HCT116 (cell line): ENCODE results near the gene ZNF470. TPM values are rescaled to one million over a fixed set of nuclear protein-coding genes. Genes with fewer than 3 reads are reported as not detected.

Experiments
- ATAC-seq: fragments of 200-7000 bp; cut with Tn5 transposase; 2 replicates; pipeline ENCODE4 v1.9.1; 2020; ENCODE audit warnings: mild to moderate bottlenecking, moderate library complexity
- BruUV-seq: library from RNA; stranded (reverse); fragments of 400-500 nt; replicated peaks from 2 replicates; lab custom pipeline; 2021; lab: Mats Ljungman, UMichigan
- CTCF ChIA-PET: fragments of 300-600 bp; sonication (Branson Sonifier 250); formaldehyde crosslinking; loops from one replicate; lab custom pipeline; 2021; ENCODE audit warnings: antibody characterized with exemption; lab: Charles Lee
- POLR2A ChIA-PET: fragments of 300-600, 350-600 bp; sonication (Branson Sonifier 250); formaldehyde crosslinking; loops from one replicate; lab custom pipeline; 2021; ENCODE audit warnings: antibody characterized with exemption; lab: Charles Lee
- RAD21 ChIA-PET, 2 experiments: fragments of 300-600 bp; sonication (Branson Sonifier 250); formaldehyde crosslinking; loops; one replicate each; lab custom pipeline; 2023; ENCODE audit warnings: low total read pairs in 2 of 2; ENCODE audit not compliant: uncharacterized antibody in 2 of 2, unreplicated experiment in 2 of 2, low non-redundant PET in 1 of 2; lab: Charles Lee
- DNase-seq: peaks from one replicate; pipeline ENCODE4 v3.0.0-alpha.2; 2010; ENCODE audit warnings: low read depth, low spot score
- H2AFZ ChIP-seq: fragments of 200-600 bp; shearing (Covaris generic), sonication (generic); 2 replicates; pipeline ENCODE4 v1.6.1; 2017; ENCODE audit warnings: low read depth, mixed run types, mixed read lengths, antibody characterized with exemption, low read length; ENCODE audit not compliant: poor library complexity, severe bottlenecking
- H3K27ac ChIP-seq: 2 replicates; pipeline ENCODE4 v1.5.1; 2012; ENCODE audit warnings: low read depth, low read length
- H3K27me3 ChIP-seq: fragments of 200-600 bp; sonication (generic); 2 replicates; pipeline ENCODE4 v1.6.1; 2016; ENCODE audit warnings: mixed run types, low read length, mixed read lengths; ENCODE audit not compliant: insufficient read depth
- H3K36me3 ChIP-seq, 2 experiments: fragments of 200-500 bp in 1 of 2; fragments of 200-600 bp in 1 of 2; sonication (Bioruptor generic) in 1 of 2; sonication (generic) in 1 of 2; 2 replicates each; pipeline versions ENCODE4 v1.5.1 to v1.6.1; 2014 to 2016; ENCODE audit warnings: low read length in 2 of 2, inconsistent platforms in 1 of 2, mixed read lengths in 1 of 2, mixed run types in 1 of 2; ENCODE audit not compliant: insufficient read depth in 2 of 2, control insufficient read depth in 1 of 2
- H3K4me1 ChIP-seq, 2 experiments: fragments of 200-600 bp in 1 of 2; sonication (generic) in 1 of 2; 2 replicates each; pipeline versions ENCODE4 v1.5.1 to v1.6.1; 2012 to 2017; ENCODE audit warnings: low read length in 2 of 2, inconsistent platforms in 1 of 2, mild to moderate bottlenecking in 1 of 2, mixed read lengths in 1 of 2, mixed run types in 1 of 2, moderate library complexity in 1 of 2; ENCODE audit not compliant: insufficient read depth in 2 of 2, control insufficient read depth in 1 of 2
- H3K4me2 ChIP-seq: fragments of 200-600 bp; sonication (generic); 2 replicates; pipeline ENCODE4 v1.6.1; 2017; ENCODE audit warnings: mixed run types, low read length, mixed read lengths
- H3K4me3 ChIP-seq, 2 experiments: fragments of 200-600 bp in 1 of 2; sonication (generic) in 1 of 2; replicated peaks in 1 of 2; 2 replicates each; pipeline ENCODE4 v1.5.1; 2011 to 2016; ENCODE audit warnings: low read length in 2 of 2, control low read depth in 1 of 2, low read depth in 1 of 2, mild to moderate bottlenecking in 1 of 2, mixed read lengths in 1 of 2, mixed run types in 1 of 2
- H3K79me2 ChIP-seq: fragments of 200-600 bp; sonication (generic); 2 replicates; pipeline ENCODE4 v1.6.1; 2017; ENCODE audit warnings: mild to moderate bottlenecking, mixed run types, low read length, moderate library complexity, mixed read lengths; ENCODE audit not compliant: insufficient read depth
- H3K9ac ChIP-seq: fragments of 200-600 bp; sonication (generic); 2 replicates; pipeline ENCODE4 v1.6.1; 2016; ENCODE audit warnings: low read length, mixed read lengths
- H3K9me2 ChIP-seq: fragments of 200-600 bp; sonication (generic), shearing (Covaris generic); 2 replicates; pipeline ENCODE4 v1.6.1; 2017; ENCODE audit warnings: mixed run types, mild to moderate bottlenecking, moderate library complexity; ENCODE audit not compliant: insufficient read depth
- H3K9me3 ChIP-seq, 2 experiments: fragments of 200-500 bp in 1 of 2; fragments of 200-600 bp in 1 of 2; sonication (Bioruptor generic) in 1 of 2; sonication (generic) in 1 of 2; 2 replicates each; pipeline ENCODE4 v1.6.1; 2014 to 2017; ENCODE audit warnings: low read length in 2 of 2, mixed read lengths in 2 of 2, inconsistent platforms in 1 of 2, low read depth in 1 of 2, mild to moderate bottlenecking in 1 of 2, mixed run types in 1 of 2, moderate library complexity in 1 of 2; ENCODE audit not compliant: control insufficient read depth in 1 of 2, insufficient read depth in 1 of 2
- H4K20me1 ChIP-seq: fragments of 200-600 bp; sonication (generic), shearing (Covaris generic); 2 replicates; pipeline ENCODE4 v1.6.1; 2017; ENCODE audit warnings: mixed run types, mild to moderate bottlenecking, moderate library complexity; ENCODE audit not compliant: insufficient read depth
- CBX3 ChIP-seq: IDR thresholded peaks from 2 replicates; pipeline ENCODE4 v1.6.1; 2012; ENCODE audit warnings: low read depth
- EGR1 ChIP-seq: IDR thresholded peaks from 2 replicates; pipeline ENCODE4 v1.6.1; 2012; ENCODE audit warnings: low read depth
- EZH2phosphoT487 ChIP-seq: fragments of 200-600 bp; IDR thresholded peaks from 2 replicates; pipeline ENCODE4 v1.6.1; 2018; ENCODE audit warnings: antibody characterized with exemption, borderline replicate concordance
- FOSL1 ChIP-seq: IDR thresholded peaks from 2 replicates; pipeline ENCODE4 v1.6.1; 2012; ENCODE audit warnings: low read depth
- JUND ChIP-seq: IDR thresholded peaks from 2 replicates; pipeline ENCODE4 v1.6.1; 2012
- POLR2A ChIP-seq: IDR thresholded peaks from 2 replicates; pipeline ENCODE4 v1.7.0; 2011; ENCODE audit warnings: borderline replicate concordance; ENCODE audit not compliant: insufficient read depth, insufficient read length; ENCODE audit errors: extremely low read depth
- POLR2AphosphoS5 ChIP-seq: IDR thresholded peaks from 2 replicates; pipeline ENCODE4 v1.6.1; 2011; ENCODE audit warnings: mild to moderate bottlenecking, low read depth, low read length, moderate library complexity
- REST ChIP-seq: IDR thresholded peaks from 2 replicates; pipeline ENCODE4 v1.6.1; 2012; ENCODE audit warnings: low read depth
- TCF7L2 ChIP-seq: IDR thresholded peaks from 2 replicates; pipeline ENCODE4 v1.7.0; 2011; ENCODE audit warnings: borderline replicate concordance, inconsistent platforms; ENCODE audit not compliant: insufficient read depth, insufficient read length; ENCODE audit errors: extremely low read depth
- YY1 ChIP-seq: IDR thresholded peaks from 2 replicates; pipeline ENCODE4 v1.6.1; 2011; ENCODE audit warnings: low read length, low read depth, moderate library complexity, mild to moderate bottlenecking; ENCODE audit not compliant: insufficient replicate concordance; ENCODE audit errors: extremely low read depth
- ZFX ChIP-seq: fragments of 450-650 bp; IDR thresholded peaks from 2 replicates; pipeline ENCODE4 v1.6.1; 2017
- ZNF274 ChIP-seq: fragments of 200-500 bp; sonication (Bioruptor generic); IDR thresholded peaks from 2 replicates; pipeline ENCODE4 v1.6.1; 2014; ENCODE audit warnings: mild to moderate bottlenecking, low read depth, low read length, inconsistent platforms
- intact Hi-C: fragments of 100-400 bp; cut with micrococcal nuclease; formaldehyde crosslinking; loops from 2 replicates; pipeline ENCODE4 v1.10.0; 2022
- total RNA-seq: library from RNA; stranded (reverse); gene quantifications from one replicate; pipeline ENCODE4 v1.2.1, GENCODE V29; 2021; ENCODE audit not compliant: unreplicated experiment
- TF ChIP-seq, protein P1 (sequence below): IDR thresholded peaks from 2 replicates; pipeline ENCODE4 v1.6.1; 2012
- TF ChIP-seq, protein P2 (sequence below): IDR thresholded peaks from 2 replicates; pipeline ENCODE4 v1.6.1; 2011; ENCODE audit warnings: mild to moderate bottlenecking, low read length, moderate library complexity; ENCODE audit not compliant: insufficient replicate concordance; ENCODE audit errors: extremely low read depth
- TF ChIP-seq, protein P3 (sequence below), 3 experiments: fragments of 200-600 bp in 1 of 3; sonication (generic) in 1 of 3; IDR thresholded peaks in 2 of 3; conservative IDR thresholded peaks in 1 of 3; 2 replicates each; pipeline ENCODE4 v1.5.1; 2012 to 2017; ENCODE audit warnings: low read depth in 2 of 3, low read length in 2 of 3, antibody characterized with exemption in 1 of 3, borderline replicate concordance in 1 of 3, control low read depth in 1 of 3, mild to moderate bottlenecking in 1 of 3, mixed read lengths in 1 of 3, mixed run types in 1 of 3, moderate library complexity in 1 of 3; ENCODE audit not compliant: insufficient read depth in 1 of 3

The ZNF470 gene
- total RNA-seq, 1 experiment from 2014 or later = not detected

DNA sequence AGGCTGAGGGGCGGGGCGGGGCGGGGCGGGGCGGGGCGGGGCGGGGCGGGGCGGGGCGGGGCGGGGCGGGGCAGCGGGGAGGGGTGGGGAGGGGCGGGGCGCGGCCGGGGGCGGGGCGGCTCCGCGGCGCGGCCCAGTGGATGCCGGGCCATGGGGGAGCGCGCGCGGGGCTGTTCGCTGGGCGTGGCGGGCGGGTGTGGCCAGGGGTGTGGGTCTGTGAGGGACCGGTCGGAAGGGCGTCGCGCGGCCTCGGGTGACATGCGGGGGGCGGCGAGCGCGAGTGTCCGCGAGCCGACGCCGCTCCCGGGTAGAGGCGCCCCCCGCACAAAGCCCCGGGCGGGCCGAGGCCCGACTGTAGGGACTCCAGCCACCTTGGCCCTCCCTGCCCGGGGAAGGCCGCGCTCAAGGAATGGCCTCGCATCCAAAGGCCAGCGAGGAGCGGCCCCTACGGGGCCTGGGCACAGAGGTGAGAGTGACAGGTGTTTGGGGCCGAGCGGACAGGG, 28.5 kb upstream of the ZNF470 start, which contains the start of gene ZFP28:
Gene ZFP28 (plus strand): TSS at position 188 of the 503 bp plus-strand sequence. CDS start 71 bp downstream, at position 259.
- ChIA-PET POLR2A (no interaction called here), CTCF (no interaction called here), RAD21 (no interaction called here)
- no TSS peak for BruUV-seq
- H3K9me3 ChIP-seq = peaks cover 4 to 15% of the 10 kb centered on the region in 2 experiments; a peak in 2 of 4 replicates
- H3K27me3 ChIP-seq = no peaks in the 10 kb centered on the region
- no peak within 1 kb of the TSS for H3K27ac ChIP-seq
- H3K4me2 ChIP-seq = no peak within 1 kb of the TSS
- no peak within 1 kb of the TSS for H2AFZ ChIP-seq
- DNase-seq (no peak), ATAC-seq (no peak)
- H3K36me3 ChIP-seq = no peaks in the 10 kb centered on the region
- no peak for TF ChIP-seq TCF7L2
- no peak for TF ChIP-seq CBX3
- no peak for TF ChIP-seq POLR2A
- TF ChIP-seq FOSL1 = no peak
- TF ChIP-seq, protein P1, sequence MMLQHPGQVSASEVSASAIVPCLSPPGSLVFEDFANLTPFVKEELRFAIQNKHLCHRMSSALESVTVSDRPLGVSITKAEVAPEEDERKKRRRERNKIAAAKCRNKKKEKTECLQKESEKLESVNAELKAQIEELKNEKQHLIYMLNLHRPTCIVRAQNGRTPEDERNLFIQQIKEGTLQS = no peak
- TF ChIP-seq ZNF274 = no peak
- TF ChIP-seq ZFX = no peak
- TF ChIP-seq, protein P2, sequence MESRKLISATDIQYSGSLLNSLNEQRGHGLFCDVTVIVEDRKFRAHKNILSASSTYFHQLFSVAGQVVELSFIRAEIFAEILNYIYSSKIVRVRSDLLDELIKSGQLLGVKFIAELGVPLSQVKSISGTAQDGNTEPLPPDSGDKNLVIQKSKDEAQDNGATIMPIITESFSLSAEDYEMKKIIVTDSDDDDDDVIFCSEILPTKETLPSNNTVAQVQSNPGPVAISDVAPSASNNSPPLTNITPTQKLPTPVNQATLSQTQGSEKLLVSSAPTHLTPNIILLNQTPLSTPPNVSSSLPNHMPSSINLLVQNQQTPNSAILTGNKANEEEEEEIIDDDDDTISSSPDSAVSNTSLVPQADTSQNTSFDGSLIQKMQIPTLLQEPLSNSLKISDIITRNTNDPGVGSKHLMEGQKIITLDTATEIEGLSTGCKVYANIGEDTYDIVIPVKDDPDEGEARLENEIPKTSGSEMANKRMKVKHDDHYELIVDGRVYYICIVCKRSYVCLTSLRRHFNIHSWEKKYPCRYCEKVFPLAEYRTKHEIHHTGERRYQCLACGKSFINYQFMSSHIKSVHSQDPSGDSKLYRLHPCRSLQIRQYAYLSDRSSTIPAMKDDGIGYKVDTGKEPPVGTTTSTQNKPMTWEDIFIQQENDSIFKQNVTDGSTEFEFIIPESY = no peak
- TF ChIP-seq JUND = no peak
- no peak for TF ChIP-seq POLR2AphosphoS5
- no peak for TF ChIP-seq YY1
- TF ChIP-seq REST = no peak
- TF ChIP-seq, protein P3, sequence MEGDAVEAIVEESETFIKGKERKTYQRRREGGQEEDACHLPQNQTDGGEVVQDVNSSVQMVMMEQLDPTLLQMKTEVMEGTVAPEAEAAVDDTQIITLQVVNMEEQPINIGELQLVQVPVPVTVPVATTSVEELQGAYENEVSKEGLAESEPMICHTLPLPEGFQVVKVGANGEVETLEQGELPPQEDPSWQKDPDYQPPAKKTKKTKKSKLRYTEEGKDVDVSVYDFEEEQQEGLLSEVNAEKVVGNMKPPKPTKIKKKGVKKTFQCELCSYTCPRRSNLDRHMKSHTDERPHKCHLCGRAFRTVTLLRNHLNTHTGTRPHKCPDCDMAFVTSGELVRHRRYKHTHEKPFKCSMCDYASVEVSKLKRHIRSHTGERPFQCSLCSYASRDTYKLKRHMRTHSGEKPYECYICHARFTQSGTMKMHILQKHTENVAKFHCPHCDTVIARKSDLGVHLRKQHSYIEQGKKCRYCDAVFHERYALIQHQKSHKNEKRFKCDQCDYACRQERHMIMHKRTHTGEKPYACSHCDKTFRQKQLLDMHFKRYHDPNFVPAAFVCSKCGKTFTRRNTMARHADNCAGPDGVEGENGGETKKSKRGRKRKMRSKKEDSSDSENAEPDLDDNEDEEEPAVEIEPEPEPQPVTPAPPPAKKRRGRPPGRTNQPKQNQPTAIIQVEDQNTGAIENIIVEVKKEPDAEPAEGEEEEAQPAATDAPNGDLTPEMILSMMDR (IDR thresholded peaks at IDR 0.05 in 2 of 3, conservative IDR thresholded peaks at IDR 0.05 in 1 of 3; ENCODE audit: borderline replicate concordance in 1 of 3, insufficient read depth in 1 of 3, low read depth in 2 of 3, low read length in 2 of 3) = no peak
- TF ChIP-seq EGR1 = no peak
- no peak for TF ChIP-seq EZH2phosphoT487
- H4K20me1 ChIP-seq = no peaks in the 10 kb centered on the region
- H3K79me2 ChIP-seq = no peaks in the 10 kb centered on the region
- intact Hi-C loops = no loop called here
- H3K9ac ChIP-seq = no peak within 1 kb of the TSS
- H3K4me1 ChIP-seq = no peaks in the 10 kb centered on the region
- no peak within 1 kb of the TSS for H3K4me3 ChIP-seq
- H3K9me2 ChIP-seq = no peaks in the 10 kb centered on the region
